ENCODE results near the gene IDH3B.

DNA sequence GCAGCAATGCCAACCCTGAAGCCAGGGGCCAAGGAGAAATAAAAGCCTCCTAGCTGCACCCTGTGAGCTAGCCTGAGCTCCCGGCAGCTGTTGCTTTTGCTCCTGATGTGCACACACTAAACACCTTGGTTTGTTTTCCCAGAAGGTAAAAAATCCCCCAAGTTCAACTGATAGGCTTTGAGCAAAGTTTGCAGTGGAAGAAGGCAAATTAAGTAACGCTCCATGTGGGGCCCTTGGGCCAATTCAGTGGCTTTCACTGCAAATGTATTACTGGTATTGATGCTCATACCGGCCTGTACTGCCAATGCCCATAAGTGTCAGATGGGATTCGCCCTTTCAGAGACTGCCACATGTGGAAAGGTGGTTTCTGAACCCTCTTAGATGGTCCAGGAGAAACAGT lies 9.4 kb upstream of the IDH3B start:
- no peak for TF ChIP-seq CTCF (IDR thresholded peaks at IDR 0.05; ENCODE audit: poor library complexity)
- TF ChIP-seq EZH2 (IDR thresholded peaks at IDR 0.05; ENCODE audit: borderline replicate concordance): no peak
- TF ChIP-seq EZH2phosphoT487 (IDR thresholded peaks at IDR 0.05; ENCODE audit: low read depth, severe bottlenecking, unreplicated experiment): no peak

Data from hepatocyte (in vitro differentiated cells).